Dedifferentiated amniotic fluid mesenchymal stem cell (primary cell): ENCODE measurements around the gene C1R.
"Not testable (repeated sequence)": the region's sequence is repeated elsewhere in the genome, so short reads cannot be mapped to it uniquely, and the experiment has no call there.

ENCODE experiments used
- DNase-seq: peaks from one replicate; pipeline ENCODE4 v3.0.0-alpha.2; 2016; ENCODE audit errors: extremely low spot score

The C1R gene

DNA sequence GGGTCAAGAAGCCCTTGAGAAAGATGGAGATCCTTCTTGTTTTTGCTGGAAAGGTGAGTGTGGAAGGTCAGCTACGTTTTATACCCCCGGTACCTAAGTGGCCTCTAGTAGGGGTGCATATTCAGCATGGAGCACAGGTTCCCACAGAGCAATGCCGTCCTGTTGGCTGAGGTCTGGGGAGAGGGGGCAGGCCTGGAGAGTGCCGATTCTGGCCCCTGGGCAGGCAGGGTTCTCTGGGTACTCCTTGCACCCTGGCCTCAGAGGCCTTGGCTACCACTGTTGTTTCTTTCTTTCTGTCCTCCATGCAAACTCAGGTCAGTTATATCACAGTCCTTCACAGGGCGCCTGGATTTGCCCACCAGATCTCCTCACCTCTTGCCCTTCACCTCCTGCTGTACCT, 27.9 kb upstream of the C1R start:
- no peak for DNase-seq

DNA sequence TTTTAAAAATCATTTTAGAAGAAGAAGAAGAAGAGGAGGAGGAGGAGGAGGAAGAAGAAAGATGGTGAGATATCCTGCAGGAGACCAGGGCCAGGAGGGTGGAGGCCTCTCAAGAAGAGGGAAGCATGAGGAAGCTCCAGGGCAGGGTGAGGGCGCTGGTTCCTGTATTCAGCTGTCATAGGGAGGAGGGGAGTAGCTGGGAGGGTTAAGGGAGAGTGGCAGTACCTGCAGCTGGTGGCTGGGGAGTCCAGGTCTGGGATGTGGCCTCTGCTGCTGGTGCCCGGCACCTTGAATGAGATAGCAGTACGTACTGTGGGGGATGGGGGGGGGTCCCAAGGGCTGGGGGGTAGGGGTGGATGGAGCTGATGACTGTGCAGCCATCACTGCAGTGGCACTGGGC, 26.6 kb upstream of the C1R start:
- DNase-seq, result no peak

DNA sequence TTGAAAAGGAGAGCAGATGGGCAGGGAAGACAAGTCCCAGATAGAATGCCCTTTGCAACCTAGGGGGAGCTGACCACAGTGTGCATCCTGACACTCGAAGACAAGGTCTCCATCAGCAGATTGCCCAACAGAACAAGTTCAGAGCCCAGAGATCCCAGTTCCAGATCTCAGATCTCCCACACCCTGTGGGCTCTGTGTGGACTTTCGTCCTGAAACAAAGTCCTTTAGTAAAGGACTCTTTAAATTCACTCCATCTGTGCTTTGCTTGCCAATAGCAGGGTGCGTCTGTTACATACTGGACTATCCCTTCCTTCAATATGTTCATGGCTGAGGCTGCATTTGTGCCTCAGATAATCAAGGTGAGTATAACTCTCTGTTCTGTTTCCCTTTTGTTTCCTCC, 25.4 kb upstream of the C1R start:
- DNase-seq, result no peak

DNA sequence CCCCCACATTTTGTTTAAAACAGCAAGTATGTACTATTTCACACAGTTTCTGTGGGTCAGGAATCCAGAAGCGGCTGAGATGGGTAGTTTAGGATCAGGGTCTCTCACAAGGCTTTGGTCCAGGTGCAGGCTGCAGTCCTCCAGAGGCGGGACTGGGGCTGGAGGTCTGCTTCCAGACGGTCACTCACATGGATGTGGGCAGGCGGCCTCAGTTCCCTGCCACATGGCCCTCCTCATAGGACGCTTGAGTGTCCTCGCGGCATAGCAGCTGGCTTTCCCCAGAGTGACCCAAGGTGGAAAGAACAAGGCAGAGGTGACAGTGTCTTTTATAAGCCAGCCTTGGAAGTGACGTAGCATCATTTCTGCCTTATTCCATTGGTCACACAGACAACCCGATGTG, 24.7 kb upstream of the C1R start:
- no peak for DNase-seq

DNA sequence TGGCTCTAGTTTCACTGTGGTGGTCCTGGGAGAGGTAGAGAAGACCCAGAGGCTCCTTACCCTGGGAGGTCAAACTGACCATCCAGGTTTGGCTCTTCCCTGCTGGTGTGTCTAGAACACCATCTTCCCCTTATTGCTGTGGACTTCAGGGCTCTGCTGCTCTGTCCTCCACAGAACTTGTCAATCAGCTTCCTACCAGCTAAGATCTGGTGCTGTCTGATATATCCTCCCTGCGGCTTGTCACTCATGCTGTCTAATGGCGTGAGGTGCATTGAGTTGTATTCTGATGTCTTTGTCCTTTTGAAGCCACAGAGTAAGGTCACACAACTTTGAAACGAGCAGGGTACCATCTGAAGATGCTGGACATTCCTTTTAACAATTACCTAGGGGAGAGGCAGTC, 24.0 kb upstream of the C1R start:
- DNase-seq, result no peak

DNA sequence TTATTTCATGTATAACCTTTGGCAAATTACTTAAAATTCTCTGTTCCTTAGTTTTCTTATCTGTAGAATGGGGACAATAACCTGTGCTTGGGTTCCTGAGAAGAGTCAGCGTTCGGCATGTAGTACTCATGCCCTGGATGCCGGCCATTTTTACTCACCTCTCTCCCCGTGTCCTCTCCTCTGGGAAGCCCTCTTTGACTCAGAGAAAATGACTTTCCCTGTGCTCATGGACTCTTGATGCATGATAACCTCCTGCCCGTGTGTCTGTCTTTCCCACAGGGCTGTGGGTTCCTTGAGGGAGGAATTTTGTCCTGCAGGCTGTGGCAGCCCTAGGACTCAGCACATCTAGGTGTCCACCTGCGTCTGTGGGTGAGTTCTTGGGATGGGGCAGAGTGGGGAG, 22.6 kb upstream of the C1R start:
- no peak for DNase-seq

DNA sequence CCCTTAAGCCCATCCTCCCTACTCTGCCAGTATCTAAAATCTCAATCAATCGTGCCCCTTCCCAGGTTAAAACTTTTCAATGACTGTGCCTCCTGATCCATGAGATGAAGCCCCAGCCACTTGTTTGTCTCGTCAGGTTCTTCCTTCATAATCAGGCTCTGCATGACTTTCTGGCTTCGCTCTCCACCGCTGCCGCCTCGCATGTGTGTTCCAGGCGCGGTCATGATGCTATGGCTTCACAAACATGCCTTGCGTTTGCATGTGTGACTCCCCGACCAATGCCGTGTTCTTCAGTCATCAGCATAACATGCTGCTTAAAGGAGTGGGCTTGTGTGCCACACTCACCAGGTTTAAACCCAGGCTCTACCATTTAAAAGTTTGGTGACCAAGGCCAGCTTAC, 21.8 kb upstream of the C1R start:
- DNase-seq, result no peak

DNA sequence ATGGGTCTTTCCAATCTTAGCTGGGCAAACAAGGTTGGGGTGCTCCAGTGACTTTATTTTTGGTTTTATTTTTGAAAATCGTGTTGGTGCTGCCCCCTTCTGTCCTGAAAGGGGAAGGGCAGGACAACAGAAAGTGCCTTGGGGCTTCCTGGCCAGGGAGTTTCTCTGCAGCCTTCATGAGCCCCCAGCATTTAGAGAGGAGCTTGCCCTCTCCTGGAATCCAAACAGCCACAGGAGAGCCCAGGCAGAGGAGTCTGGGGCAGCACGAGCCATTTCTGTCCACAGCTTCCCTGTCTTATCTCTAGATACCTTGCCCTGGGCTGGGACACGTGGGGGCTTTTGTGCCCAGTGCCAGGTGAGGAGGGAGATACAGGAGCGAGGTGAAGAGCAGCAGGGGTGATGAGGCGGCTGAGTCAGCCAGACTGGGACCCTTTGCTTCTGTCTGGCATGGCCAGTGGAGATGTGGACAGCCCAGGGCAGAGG, 21.2 kb upstream of the C1R start:
- DNase-seq, result peak; percentile 26

DNA sequence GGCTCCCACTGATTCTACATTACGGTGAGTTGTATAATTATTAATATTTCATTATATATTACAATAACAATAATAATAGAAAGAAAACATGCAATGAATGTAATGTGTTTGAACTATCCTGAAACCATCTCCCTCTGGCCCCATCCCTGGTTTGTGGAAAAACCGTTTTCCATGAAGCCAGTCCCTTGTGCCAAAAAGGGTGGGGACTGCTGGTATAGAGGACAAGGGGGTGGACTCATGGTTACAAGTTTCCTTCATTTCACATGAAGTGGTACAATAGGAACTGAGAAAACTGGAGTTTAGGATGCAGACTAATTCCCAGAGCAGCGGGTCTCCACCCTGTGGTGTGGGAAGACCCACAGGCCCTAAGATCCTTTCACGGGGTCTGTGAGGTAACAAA, 19.8 kb upstream of the C1R start:
- DNase-seq, result no peak

DNA sequence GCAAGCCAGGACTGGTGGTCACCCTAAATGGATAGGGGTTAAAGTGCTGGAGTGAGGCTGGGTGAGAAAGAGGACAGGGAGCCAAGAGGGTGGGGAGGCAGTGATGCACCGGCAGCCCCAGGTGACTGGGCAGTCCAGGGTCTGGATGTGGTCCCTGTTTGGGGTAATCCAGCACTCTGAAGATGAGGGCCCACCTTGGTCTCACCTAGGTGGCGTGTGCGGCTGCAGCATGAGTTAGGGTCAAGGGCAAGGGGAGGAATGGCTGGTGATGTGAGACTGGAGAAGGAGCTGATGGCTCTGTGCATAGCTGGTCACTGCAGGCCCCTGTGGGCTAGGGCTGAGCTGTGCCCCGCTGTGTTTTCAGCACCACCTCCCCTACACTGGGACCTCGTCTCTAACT, 18.4 kb upstream of the C1R start:
- no peak for DNase-seq

DNA sequence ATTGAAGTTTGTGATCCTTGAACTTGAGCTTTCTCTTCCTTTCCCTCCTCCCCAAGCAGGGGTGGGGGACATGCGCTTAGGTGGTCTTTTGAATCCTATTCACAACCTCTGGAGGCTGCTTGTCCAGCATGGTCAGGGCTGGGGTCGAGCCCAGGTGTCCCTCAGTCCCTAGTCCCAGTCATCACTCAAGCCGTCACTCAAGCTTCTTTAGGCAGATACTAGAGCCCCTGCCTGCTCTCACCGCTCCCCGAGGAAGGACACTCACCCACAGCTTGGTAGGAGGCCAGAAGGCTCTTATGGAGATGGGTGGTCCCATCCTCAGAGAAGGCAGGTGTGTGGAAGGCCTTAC, 17.3 kb upstream of the C1R start:
- DNase-seq, result no peak

DNA sequence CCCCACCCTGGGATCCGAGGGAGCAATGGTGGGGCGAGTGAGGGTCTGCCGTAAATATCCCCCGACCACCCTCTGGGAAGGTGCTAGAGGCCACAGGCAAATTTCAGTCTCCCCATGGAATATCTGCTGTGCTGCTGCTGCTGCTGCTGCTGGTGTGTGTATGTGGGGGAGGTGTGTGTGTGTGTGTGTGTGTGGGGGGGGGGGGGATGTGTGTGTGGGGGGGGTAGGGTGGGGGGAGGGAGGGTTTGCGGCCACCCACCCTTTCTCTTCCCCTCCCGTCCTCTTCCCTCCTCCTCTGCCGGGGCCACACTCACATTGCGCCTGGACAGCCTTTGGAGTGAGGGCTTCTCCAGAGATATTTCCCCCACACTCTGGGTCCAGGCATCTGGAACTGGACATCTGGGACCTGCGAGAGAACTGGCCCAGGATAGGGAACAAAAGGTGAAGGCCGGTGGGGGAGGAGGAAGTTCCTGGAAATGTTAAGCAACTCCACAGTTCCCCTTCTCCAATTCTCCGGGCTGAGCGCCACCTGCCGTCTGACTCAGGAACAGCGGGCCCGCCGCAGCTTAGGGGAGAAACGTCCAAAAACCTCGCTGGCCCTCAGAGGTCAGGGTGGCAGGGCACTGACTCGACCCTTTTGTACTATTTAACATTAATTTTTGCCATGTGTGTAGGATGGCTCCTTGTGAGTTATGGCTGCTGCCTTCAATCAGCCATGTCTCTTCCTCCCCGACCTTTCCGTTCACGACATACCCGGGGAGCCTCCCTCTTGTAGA, 16.7 kb upstream of the C1R start, which contains the start of gene C1RL:
Gene C1RL (minus strand): TSS at position 419 of the 776 bp plus-strand sequence. CDS start 34 bp downstream, at position 385.
- peak; percentile 77 for DNase-seq

DNA sequence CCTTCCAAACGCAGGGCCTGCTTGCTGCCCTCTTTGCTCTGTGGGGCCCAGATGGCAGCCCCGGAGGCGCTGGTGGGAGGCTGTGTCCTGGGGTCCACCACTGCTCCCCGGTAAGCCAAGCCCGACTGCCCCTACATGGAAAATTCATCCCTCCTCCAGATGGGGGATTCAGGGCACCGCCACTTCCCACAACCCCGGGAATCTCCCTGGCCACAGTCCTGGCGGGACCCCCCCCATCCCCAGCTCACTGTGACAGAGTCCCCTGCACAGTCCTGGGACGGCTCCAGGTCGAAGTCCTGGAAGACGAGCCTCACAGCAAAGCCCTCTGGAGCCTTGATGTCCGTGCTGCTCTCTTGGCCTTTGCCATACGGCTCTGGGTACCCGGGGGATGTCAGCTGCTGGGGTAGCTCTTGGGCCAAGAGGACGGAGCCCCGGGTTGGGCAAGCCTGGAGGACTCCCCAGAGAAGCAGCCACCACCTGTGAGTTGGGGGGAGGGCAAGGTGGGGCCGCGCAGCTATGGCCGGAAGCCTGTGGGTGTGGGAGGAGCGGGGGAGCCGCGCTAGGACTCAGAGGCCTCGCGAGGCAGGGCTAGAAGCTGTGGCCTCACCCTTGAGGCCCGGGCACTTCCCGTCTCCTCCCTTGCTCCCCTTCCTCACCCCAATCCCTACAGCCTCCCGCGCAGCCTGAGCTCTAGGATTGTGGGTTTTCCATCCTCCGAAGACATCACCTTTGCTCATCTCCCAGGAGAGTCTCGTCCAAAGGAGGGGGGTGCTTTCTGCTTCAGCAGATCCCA, 16.0 kb upstream of the C1R start:
- peak; percentile 63 for DNase-seq

DNA sequence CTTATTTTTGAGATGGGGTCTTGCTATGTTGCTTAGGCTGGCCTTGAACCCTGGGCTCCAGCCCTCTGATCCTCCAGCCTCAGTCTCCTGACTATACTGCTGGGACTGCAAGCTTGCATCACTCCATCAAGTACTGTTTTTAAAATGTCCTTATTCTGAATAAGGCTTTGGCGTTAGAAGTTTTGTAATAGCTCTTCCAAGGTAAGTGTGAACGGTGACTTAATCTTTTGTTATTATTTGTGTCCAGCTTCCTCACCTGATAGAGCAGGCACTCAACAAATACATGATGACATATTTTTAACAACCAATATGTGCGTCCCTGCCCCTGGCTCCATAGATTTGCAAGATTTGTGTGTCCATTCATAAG, 15.4 kb upstream of the C1R start:
- DNase-seq, result no peak

DNA sequence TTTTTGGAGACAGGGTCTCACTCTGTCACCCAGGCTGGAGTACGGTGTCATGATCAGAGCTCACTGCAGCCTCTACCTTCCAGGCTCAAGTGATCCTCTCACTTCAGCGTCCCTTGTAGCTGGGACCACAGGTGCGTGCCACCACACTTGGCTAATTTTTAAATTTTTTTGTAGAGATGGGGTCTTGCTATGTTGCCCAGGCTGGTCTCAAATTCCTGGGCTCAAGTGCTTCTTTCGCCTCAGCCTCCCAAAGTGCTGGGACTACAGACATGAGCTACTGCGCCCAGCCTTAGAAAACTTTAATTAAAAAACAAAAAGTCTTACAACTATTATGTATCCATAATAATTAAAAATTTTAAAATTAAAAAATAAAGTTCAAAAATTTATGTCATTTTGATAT, 14.9 kb upstream of the C1R start:
- DNase-seq, result not testable (repeated sequence)

DNA sequence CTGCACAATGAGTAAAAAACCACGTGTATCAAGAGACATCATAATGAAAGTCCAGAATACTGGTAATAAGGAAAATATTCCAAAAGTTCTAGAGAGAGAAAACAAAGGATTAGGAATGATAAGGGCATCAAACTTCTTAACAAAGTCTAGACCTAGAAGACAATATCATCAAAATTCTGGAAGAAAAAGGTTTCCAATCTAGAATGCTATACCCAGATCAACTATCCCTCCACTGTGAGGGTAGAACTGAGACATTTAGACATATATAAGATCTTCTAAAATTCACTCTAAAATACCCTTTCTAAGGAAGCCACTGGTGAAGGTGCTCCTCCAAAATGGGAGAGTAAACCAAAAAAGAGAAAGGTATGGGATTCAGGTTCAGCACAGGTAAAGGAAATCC, 13.8 kb upstream of the C1R start:
- DNase-seq, result no peak

DNA sequence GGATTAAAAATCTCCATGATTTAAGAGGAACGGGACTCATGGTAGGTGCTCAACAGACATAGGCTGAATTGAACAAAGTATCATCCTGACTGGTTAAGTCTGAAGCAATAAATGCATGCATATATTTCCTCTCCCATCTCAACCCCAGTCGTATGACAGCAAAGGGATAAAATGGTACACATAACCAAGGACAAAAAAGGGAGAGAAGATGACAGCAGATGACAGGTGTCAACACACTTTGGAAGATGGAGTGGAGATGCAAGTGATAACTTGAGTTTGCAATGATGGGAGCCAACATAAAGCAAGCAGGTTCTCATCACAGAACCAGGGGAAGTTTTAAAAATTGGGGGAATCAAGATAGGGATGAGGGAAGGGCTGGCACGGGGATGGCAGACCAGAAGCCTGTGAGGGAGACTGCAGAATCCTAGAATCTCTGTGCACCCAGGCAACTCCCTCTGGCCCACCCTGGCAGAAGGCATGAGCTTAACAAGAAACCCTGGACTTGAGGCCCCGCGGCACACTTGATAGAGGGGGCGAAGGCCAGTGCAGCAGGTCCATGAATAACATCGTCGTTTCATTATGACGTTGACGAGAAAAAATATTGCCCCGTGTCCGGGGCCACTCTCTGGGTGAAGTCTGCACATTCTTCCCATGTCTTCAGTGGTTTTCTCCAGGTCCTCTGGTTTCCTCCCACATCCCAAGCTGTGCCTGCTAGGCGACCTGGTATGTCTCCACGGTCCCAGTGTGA, 11.8 kb upstream of the C1R start:
- no peak for DNase-seq

DNA sequence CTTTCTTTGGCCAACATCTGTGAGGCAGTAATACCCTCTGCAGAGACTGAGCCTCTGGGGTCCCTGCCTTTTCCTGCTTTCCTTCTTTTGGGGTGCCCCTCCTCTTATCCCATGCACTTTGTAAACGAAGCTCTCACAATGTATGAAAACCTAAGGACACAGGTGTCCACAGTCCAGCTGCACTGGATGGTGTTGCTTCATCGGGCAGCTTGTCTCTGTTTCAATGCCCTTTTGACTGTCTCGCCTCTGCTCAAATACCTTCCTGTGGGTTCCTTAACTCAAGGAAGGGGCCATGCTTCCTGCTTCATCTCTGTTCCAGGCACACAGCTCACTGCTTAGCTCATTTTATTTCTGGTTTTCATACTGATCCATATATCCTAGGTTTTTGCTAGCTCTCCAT, 10.3 kb upstream of the C1R start:
- DNase-seq, result no peak

DNA sequence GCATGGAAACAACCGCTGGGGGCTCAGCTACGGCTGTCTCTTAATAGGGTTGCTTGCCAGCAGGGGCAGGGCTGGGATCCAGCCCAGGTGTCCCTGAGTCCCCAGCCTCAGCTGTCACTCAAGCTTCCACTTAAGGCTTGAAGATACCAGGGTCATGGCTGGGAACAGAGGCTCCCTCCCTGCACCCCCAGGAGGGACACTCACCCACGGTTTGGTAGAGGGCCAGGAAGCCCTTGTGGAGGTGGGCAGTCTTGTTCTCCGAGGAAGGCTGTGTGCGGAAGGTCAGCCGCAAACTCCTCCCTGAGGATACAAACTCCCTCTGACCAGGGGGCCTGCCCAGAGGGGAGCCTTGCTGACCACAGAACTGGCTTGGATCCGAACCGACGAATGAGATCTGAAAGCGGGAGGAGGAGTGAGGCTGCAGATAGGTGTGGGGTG, 9.5 kb upstream of the C1R start:
- no peak for DNase-seq

DNA sequence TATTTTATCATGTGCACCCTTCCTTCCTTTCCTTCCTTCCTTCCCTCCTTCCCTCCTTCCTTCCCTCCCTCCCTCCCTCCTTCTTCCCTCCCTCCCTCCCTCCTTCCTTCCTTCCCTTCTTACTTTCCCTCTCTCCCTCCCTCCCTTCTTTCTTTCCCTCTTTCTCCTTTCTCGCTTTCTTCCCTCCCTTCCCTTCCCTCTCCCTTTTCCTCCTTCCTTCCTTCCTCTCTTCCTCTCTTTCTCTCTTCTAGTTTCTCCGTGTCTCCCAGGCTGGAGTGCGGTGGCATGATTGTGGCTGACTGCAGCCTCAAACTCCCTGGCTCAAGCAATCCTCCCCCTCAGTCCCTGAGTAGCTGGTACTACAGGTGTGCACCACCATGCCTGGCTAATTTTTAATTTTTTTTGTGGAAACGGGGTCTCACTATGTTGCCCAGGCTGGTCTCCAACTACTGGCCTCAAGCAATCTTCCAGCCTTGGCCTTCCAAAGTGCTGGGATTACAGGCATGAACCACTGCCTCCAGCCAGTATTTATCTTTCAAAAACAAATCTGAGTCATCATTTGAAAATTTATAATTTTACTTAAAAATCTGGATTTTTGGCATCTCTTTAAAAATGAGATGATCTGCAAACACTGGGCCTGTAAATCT, 8.9 kb upstream of the C1R start:
- no peak for DNase-seq

DNA sequence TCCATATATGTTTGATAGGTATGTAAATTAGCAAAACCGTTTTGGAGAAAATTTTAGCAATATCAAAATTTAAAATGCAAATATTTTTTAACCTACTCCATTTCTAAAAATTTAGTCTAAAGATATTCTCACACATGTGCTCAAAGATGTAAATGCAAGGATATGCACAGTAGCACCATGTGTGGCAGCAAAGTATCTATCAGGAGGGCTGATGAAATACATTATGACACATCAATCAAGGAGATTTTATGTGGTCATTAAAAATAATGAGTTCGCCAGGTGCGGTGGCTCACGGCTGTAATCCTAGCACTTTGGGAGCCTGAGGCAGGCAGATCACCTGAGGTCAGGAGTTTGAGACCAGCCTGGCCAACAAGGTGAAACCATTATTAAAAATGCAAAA, 8.0 kb upstream of the C1R start:
- no peak for DNase-seq
